HepG2 (cell line): ENCODE results near the gene ALDH3A2. TPM values are rescaled to one million over a fixed set of nuclear protein-coding genes. Genes with fewer than 3 reads are reported as not detected.

Experiments
- ATAC-seq: fragments of 200-7000 bp; cut with Tn5 transposase; 3 replicates; pipeline ENCODE4 v1.9.1; 2020; ENCODE audit warnings: mild to moderate bottlenecking, moderate library complexity
- BruUV-seq: library from RNA; stranded (reverse); fragments of 400-500 nt; replicated peaks from 2 replicates; lab custom pipeline; 2021; lab: Mats Ljungman, UMichigan
- CTCF ChIA-PET: fragments of 300-600 bp; formaldehyde crosslinking; extraction: SDS; loops from one replicate; lab custom pipeline; 2021; ENCODE audit warnings: low total read pairs, inconsistent platforms, low intra/inter-chr PET ratio; lab: Yijun Ruan, JAX
- POLR2A ChIA-PET: fragments of 350-600 bp; sonication (Branson Sonifier 250); formaldehyde crosslinking; loops from one replicate; lab custom pipeline; 2020; ENCODE audit warnings: antibody characterized with exemption, inconsistent platforms; lab: Yijun Ruan, JAX
- DNase-seq: peaks from one replicate; pipeline ENCODE4 v3.0.0-alpha.2; 2015; ENCODE audit warnings: low spot score
- FAIRE-seq: peaks from 3 replicates; lab custom pipeline; 2011; peaks lifted over from hg19 to GRCh38; lab: Jason Lieb, UNC
- H2AFZ ChIP-seq: one replicate; pipeline ENCODE4 v1.6.1; 2011; ENCODE audit warnings: low read length, inconsistent platforms
- H3K27ac ChIP-seq: fragments of 300-600 bp; 3 replicates; pipeline ENCODE4 v1.8.0; 2011; ENCODE audit warnings: mixed run types, mild to moderate bottlenecking, mixed read lengths, low read length, inconsistent platforms; ENCODE audit not compliant: insufficient read depth; ENCODE audit errors: extremely low read length
- H3K27me3 ChIP-seq, 2 experiments: fragments of 200-600 bp in 1 of 2; 2 replicates in 1 of 2; 3 replicates in 1 of 2; pipeline versions ENCODE4 v1.6.0 to v1.8.0; 2011; ENCODE audit warnings: low read length in 2 of 2, mild to moderate bottlenecking in 2 of 2, moderate library complexity in 2 of 2, inconsistent platforms in 1 of 2; ENCODE audit not compliant: insufficient read depth in 2 of 2, control insufficient read depth in 1 of 2
- H3K36me3 ChIP-seq, 2 experiments: fragments of 200-600 bp in 1 of 2; replicated peaks in 1 of 2; 2 replicates in 1 of 2; 3 replicates in 1 of 2; pipeline versions ENCODE4 v1.5.1 to v1.8.0; 2011; ENCODE audit warnings: low read length in 2 of 2, inconsistent platforms in 1 of 2; ENCODE audit not compliant: insufficient read depth in 2 of 2, control insufficient read depth in 1 of 2
- H3K4me1 ChIP-seq: 2 replicates; pipeline ENCODE4 v1.5.1; 2012; ENCODE audit warnings: low read length, inconsistent platforms; ENCODE audit not compliant: insufficient read depth
- H3K4me2 ChIP-seq: 2 replicates; pipeline ENCODE4 v1.6.0; 2011; ENCODE audit warnings: low read depth, low read length, inconsistent platforms
- H3K4me3 ChIP-seq, 3 experiments: fragments of 200-600 bp in 1 of 3; sonication (generic), shearing (Covaris generic) in 1 of 3; replicated peaks in 1 of 3; 2 replicates each; pipeline ENCODE4 v1.5.1; 2011 to 2016; ENCODE audit warnings: low read length in 3 of 3, inconsistent platforms in 2 of 3, low read depth in 2 of 3, mild to moderate bottlenecking in 2 of 3, control low read depth in 1 of 3, mixed read lengths in 1 of 3; ENCODE audit not compliant: insufficient read depth in 1 of 3
- H3K79me2 ChIP-seq: one replicate; pipeline ENCODE4 v1.6.1; 2011; ENCODE audit warnings: low read length, inconsistent platforms; ENCODE audit not compliant: insufficient read depth
- H3K9ac ChIP-seq: 2 replicates; pipeline ENCODE4 v1.6.0; 2011; ENCODE audit warnings: mild to moderate bottlenecking, low read depth, low read length, inconsistent platforms; ENCODE audit not compliant: insufficient read depth
- H3K9me3 ChIP-seq: 2 replicates; pipeline ENCODE4 v1.5.1; 2012; ENCODE audit warnings: mild to moderate bottlenecking, low read length
- H4K20me1 ChIP-seq: 2 replicates; pipeline ENCODE4 v1.6.0; 2011; ENCODE audit warnings: inconsistent platforms, mild to moderate bottlenecking, low read length, moderate library complexity; ENCODE audit not compliant: insufficient read depth
- ARNT2 ChIP-seq: sonication (generic); formaldehyde crosslinking; IDR thresholded peaks from 2 replicates; pipeline ENCODE4 v1.8.0; 2022; ENCODE audit warnings: mild to moderate bottlenecking, low read depth, missing genetic modification reagents, moderate library complexity
- ATRX ChIP-seq: sonication (generic); formaldehyde crosslinking; IDR thresholded peaks from 2 replicates; pipeline ENCODE4 v1.4.0; 2020; ENCODE audit warnings: missing genetic modification reagents, borderline replicate concordance
- CTCF ChIP-seq: sonication (generic); formaldehyde crosslinking; IDR thresholded peaks from 2 replicates; pipeline ENCODE4 v1.5.0; 2020; ENCODE audit warnings: mild to moderate bottlenecking, missing genetic modification reagents, moderate library complexity
- MAF1 ChIP-seq: sonication (generic); formaldehyde crosslinking; IDR thresholded peaks from 2 replicates; pipeline ENCODE4 v1.5.0; 2020; ENCODE audit warnings: missing genetic modification reagents, borderline replicate concordance
- NR2F1 ChIP-seq, 2 experiments: fragments of 450-650 bp in 1 of 2; formaldehyde crosslinking in 1 of 2; IDR thresholded peaks; 2 replicates each; pipeline versions ENCODE4 v1.5.0 to v1.6.1; 2016 to 2020; ENCODE audit warnings: mild to moderate bottlenecking in 1 of 2, missing compliant biosample characterization in 1 of 2, missing genetic modification reagents in 1 of 2, moderate library complexity in 1 of 2
- NR2F6 ChIP-seq, 2 experiments: IDR thresholded peaks; 2 replicates each; pipeline ENCODE4 v1.6.1; 2016; ENCODE audit warnings: antibody characterized with exemption in 1 of 2, mild to moderate bottlenecking in 1 of 2
- PHF5A ChIP-seq: IDR thresholded peaks from one replicate; pipeline ENCODE4 v1.6.1; 2018; ENCODE audit warnings: low read depth, missing genetic modification reagents; ENCODE audit not compliant: unreplicated experiment
- STAG1 ChIP-seq: sonication (generic); formaldehyde crosslinking; IDR thresholded peaks from 2 replicates; pipeline ENCODE4 v1.4.0; 2020; ENCODE audit warnings: missing genetic modification reagents
- TP53 ChIP-seq: sonication (generic); formaldehyde crosslinking; conservative IDR thresholded peaks from 2 replicates; pipeline ENCODE4 v1.4.0; 2020; ENCODE audit warnings: missing genetic modification reagents
- ZBTB33 ChIP-seq: sonication (generic); formaldehyde crosslinking; IDR thresholded peaks from 2 replicates; pipeline ENCODE4 v1.4.0; 2020; ENCODE audit warnings: missing genetic modification reagents
- ZNF709 ChIP-seq: sonication (generic); formaldehyde crosslinking; IDR thresholded peaks from 2 replicates; pipeline ENCODE4 v1.5.0; 2020; ENCODE audit warnings: mild to moderate bottlenecking, missing genetic modification reagents
- ZNF75D ChIP-seq: sonication (generic); formaldehyde crosslinking; IDR thresholded peaks from 2 replicates; pipeline ENCODE4 v1.8.1; 2023; ENCODE audit warnings: missing genetic modification reagents, mild to moderate bottlenecking, borderline replicate concordance
- WGBS: methylation state at CpG from one replicate; pipeline ENCODE4 v1.1.6; 2017; ENCODE audit warnings: low lambda C conversion rate; 5-methylcytosine and 5-hydroxymethylcytosine counted together
- in situ Hi-C: cut with HindIII; loops from 2 replicates; pipeline ENCODE4 v1.10.0; 2017; ENCODE audit warnings: low pct_unique_long_range_greater_than_20kb; ENCODE audit not compliant: extremely low pct_ligation_motif_present
- intact Hi-C: fragments of 100-400 bp; cut with micrococcal nuclease; formaldehyde crosslinking; loops from one replicate; pipeline ENCODE4 v1.10.0; 2022; ENCODE audit not compliant: unreplicated experiment
- polyA plus RNA-seq, 8 experiments: library from polyadenylated mRNA; depleted of rRNA in 3 of 8; stranded (reverse) in 7 of 8; unstranded in 1 of 8; fragments of >200 nt; fragmentation: Illumina TruSeq in 4 of 8; extraction: Trizol in 4 of 8; gene quantifications; 2 replicates each; pipeline versions ENCODE4 v1.2.1 to v1.2.3, GENCODE V29; 2011 to 2016; ENCODE audit warnings: low read depth in 4 of 8, missing spikeins in 1 of 8, mixed read lengths in 1 of 8; ENCODE audit not compliant: insufficient read depth in 1 of 8
- total RNA-seq, 5 experiments: library from RNA; depleted of rRNA; stranded (reverse); fragments of >200 nt; fragmentation: Illumina TruSeq; extraction: Trizol; gene quantifications; 2 replicates each; pipeline ENCODE4 v1.2.3, GENCODE V29; 2016; ENCODE audit warnings: low read depth in 1 of 5

ALDH3A2 gene
- total and polyA plus RNA-seq, 2 of the 13 experiments (the other 11 are each of a cell fraction or from before 2014, with no cell fraction given) = 80.8 to 180 TPM

- no peak for ATAC-seq
- FAIRE-seq = no peak
- no TSS peak for BruUV-seq
These were observed 33.7 kb upstream of the ALDH3A2 start for GRCh38 chr17:19614900-19615299.

More at GRCh38 chr17:19614900-19615299, 33.7 kb upstream of the ALDH3A2 start:
- TF ChIP-seq STAG1 (CRISPR knock-in tag) = peak; percentile 57
- no peak; a peak in 1 of 4 replicates for TF ChIP-seq NR2F1 (CRISPR knock-in tag; IDR thresholded peaks at IDR 0.05)
- TF ChIP-seq ARNT2 (CRISPR knock-in tag) = no peak
- no peak for TF ChIP-seq MAF1 (CRISPR knock-in tag)
- no peak for TF ChIP-seq PHF5A
- TF ChIP-seq ZNF75D (CRISPR knock-in tag) = no peak
- no peak for TF ChIP-seq ATRX (CRISPR knock-in tag)
- no peak for TF ChIP-seq ZNF709 (CRISPR knock-in tag)
- no peak for TF ChIP-seq TP53
- peak; percentile 45; the same call in 1 of the 2 replicates for TF ChIP-seq NR2F6 (IDR thresholded peaks at IDR 0.05)
- TF ChIP-seq NR2F6 (CRISPR knock-in tag; IDR thresholded peaks at IDR 0.05) = no peak
- TF ChIP-seq ZBTB33 (CRISPR knock-in tag) = peak; percentile 66
- peak; percentile 32 for TF ChIP-seq CTCF (CRISPR knock-in tag)
- H3K27me3 ChIP-seq = no peaks in the 10 kb centered on the region
- H3K9me3 ChIP-seq = peaks cover 22% of the 10 kb centered on the region
- no peaks in the 10 kb centered on the region for H3K36me3 ChIP-seq
- in situ Hi-C loops (no loop called here), intact Hi-C loops (no loop called here)
- ChIA-PET POLR2A (interaction anchor here (1.4 kb wide), 1 partner anchor 34 kb away, joined by 3 read pairs; the partner anchor contains the start of gene ALDH3A2), CTCF (no interaction called here)
- no peaks in the 10 kb centered on the region for H3K79me2 ChIP-seq
- H3K9ac ChIP-seq = no peak overlapping the region
- no peak overlapping the region for H3K4me2 ChIP-seq
- no peak for DNase-seq
- 91% methylated on average over 4 of the region's 4 CpGs for WGBS
- H3K27ac ChIP-seq = no peak overlapping the region
- H2AFZ ChIP-seq = no peak overlapping the region
- no peaks in the 10 kb centered on the region for H4K20me1 ChIP-seq
- H3K4me1 ChIP-seq = no peaks in the 10 kb centered on the region
- H3K4me3 ChIP-seq = no peak overlapping the region
